ENCODE measurements around the gene TMEM18. TPM values are rescaled to one million over a fixed set of nuclear protein-coding genes. Genes with fewer than 3 reads are reported as not detected.

TMEM18 gene
- total and polyA plus RNA-seq, 9 of the 15 experiments (the other 6 are each of a cell fraction or from before 2014, with no cell fraction given): 12.8 to 55.9 (median 21.8) TPM

DNA sequence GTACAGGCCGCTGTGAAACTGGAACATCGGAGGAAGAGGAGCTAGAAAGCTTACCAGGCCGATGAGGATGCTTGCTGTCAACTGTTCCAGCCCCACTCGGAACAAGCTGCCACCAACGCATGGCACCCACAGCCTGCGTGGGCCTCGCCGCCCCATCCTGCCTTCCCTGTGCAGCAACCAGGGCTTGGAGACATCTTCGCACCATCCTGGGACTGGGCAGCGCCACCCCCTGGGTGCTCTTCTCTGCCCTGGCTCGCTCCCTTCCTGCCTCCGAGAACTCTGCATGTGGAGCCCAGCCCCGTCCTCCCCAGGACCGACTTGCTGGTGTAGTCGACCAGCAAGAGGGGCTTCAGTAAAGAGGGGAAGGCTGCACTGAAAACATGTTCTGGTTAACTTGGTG is 10.8 kb downstream of the TMEM18 start:
- Histone ChIP-seq H4K20me1 (replicated peaks; ENCODE audit: control insufficient read depth, insufficient read depth, low read length) (no peaks in the 10 kb centered on the region), H3K4me1 (replicated peaks in 1 of 2; ENCODE audit: control insufficient read depth in 2 of 2, insufficient read depth in 2 of 2, low read length in 2 of 2) (no peaks in the 10 kb centered on the region; a peak in 1 of 5 replicates), H3K4me3 (no peak overlapping the region), H3K36me3 (ENCODE audit: control insufficient read depth, insufficient read depth, low read length) (peaks cover 36% of the 10 kb centered on the region; the same call in 2 of the 3 replicates), H3K9ac (ENCODE audit: insufficient read depth in 1 of 2, low read depth in 2 of 2, low read length in 2 of 2) (no peak overlapping the region), H2AFZ (ENCODE audit: low read depth, low read length) (no peak overlapping the region), H3K79me2 (ENCODE audit: control insufficient read depth, insufficient read depth, low read length) (no peaks in the 10 kb centered on the region), H3K9me3 (replicated peaks; ENCODE audit: control insufficient read depth, insufficient read depth, low read depth, low read length) (no peaks in the 10 kb centered on the region; the same call in 1 of the 2 replicates), H3K4me2 (ENCODE audit: insufficient read depth, low read length) (no peak overlapping the region), H3K27ac (ENCODE audit: extremely low read depth, low read depth, low read length) (no peak overlapping the region), H3K9me1 (ENCODE audit: control insufficient read depth, insufficient read depth, low read length) (no peaks in the 10 kb centered on the region), H3K27me3 (ENCODE audit: control insufficient read depth in 2 of 2, insufficient read depth in 2 of 2, low read length in 2 of 2) (peaks cover 0 to 2% of the 10 kb centered on the region in 2 experiments; a peak in 2 of 5 replicates)
- POLR2A ChIA-PET: interaction anchor here (0.6 kb wide), 1 partner anchor 71 kb away, joined by 3 read pairs; no protein-coding TSS in a partner anchor
- in situ Hi-C loops (cut with MboI): no loop called here
- CTCF ChIA-PET (ENCODE audit: low intra/inter-chr PET ratio): no interaction called here
- intact Hi-C loops (cut with micrococcal nuclease): no loop called here
- BruUV-seq (replicated peaks): no TSS peak
- no peak for FAIRE-seq
- WGBS (ENCODE audit: insufficient coverage, low coverage, missing lambda C conversion rate): 92% methylated on average over 12 of the region's 15 CpGs
- no peak for DNase-seq (ENCODE audit: extremely low read depth in 1 of 4, low spot score in 3 of 4)
- ATAC-seq: no peak
- TF ChIP-seq NR4A1 (CRISPR knock-in tag; IDR thresholded peaks at IDR 0.05) (no peak), NR4A1 (tag; IDR thresholded peaks at IDR 0.05) (no peak), HMGN3 (IDR thresholded peaks at IDR 0.05; ENCODE audit: borderline replicate concordance, extremely low read depth, insufficient read length, low read depth, low read length) (peak; percentile 23), EHMT2 (IDR thresholded peaks at IDR 0.05) (no peak), ZNF274 (IDR thresholded peaks at IDR 0.05; ENCODE audit: borderline replicate concordance, low read depth, low read length) (no peak), ZNF696 (CRISPR knock-in tag; conservative IDR thresholded peaks at IDR 0.05) (no peak), THRA (IDR thresholded peaks at IDR 0.05) (no peak)

Measured in K562 (cell line).